ENCODE data around the gene INPP5F. TPM values are rescaled to one million over a fixed set of nuclear protein-coding genes. Genes with fewer than 3 reads are reported as not detected.

The INPP5F gene
- total and polyA plus RNA-seq, 9 of the 15 experiments (the other 6 are each of a cell fraction or from before 2014, with no cell fraction given), result 1.6 to 7.3 (median 6.0) TPM

DNA sequence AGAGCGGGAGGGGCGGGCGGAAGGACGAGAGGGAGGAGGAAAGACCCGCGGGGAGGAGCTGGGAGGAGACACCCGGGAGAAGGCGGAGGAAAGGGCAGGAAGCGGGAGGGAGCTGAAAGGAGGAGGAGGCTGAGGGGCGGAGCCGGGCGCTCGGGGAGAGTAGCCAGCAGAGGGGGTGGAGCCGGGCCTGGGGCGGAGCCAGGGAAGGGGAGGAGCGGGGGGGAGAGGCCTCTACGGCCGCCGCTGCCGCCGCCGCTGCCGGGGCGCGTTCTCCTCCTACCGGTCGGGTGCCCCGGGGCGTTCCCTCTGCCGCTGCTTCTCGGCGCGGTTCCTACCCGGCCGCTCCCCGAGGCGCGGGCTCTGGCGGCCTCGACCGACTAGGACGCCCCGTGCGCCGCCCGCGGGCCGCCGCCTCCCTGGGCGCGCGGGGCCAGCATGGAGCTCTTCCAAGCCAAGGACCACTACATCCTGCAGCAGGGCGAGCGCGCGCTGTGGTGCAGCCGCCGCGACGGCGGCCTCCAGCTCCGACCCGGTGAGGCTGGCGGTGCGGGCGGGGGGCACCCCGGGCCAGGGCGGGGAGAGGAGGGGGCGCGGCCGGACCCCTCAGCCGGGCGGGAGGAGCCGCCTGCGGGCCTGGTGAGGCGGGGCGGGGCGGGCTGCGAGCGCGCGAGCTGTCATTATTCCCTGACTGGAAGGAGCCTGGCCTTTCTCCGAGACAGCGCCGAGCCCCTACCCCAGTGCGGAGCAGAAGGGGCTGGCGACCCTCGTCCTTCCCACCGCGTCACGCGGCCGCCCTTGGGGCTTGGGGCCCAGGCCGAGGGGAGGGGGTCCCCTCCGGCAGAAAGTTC is at the start of gene INPP5F (continued):
- TF ChIP-seq, protein P1, sequence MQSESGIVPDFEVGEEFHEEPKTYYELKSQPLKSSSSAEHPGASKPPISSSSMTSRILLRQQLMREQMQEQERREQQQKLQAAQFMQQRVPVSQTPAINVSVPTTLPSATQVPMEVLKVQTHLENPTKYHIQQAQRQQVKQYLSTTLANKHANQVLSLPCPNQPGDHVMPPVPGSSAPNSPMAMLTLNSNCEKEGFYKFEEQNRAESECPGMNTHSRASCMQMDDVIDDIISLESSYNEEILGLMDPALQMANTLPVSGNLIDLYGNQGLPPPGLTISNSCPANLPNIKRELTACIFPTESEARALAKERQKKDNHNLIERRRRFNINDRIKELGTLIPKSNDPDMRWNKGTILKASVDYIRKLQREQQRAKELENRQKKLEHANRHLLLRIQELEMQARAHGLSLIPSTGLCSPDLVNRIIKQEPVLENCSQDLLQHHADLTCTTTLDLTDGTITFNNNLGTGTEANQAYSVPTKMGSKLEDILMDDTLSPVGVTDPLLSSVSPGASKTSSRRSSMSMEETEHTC (IDR thresholded peaks at IDR 0.05), result no peak
- TF ChIP-seq FOXJ3 (CRISPR knock-in tag; IDR thresholded peaks at IDR 0.05), result no peak
- TF ChIP-seq, protein P2, sequence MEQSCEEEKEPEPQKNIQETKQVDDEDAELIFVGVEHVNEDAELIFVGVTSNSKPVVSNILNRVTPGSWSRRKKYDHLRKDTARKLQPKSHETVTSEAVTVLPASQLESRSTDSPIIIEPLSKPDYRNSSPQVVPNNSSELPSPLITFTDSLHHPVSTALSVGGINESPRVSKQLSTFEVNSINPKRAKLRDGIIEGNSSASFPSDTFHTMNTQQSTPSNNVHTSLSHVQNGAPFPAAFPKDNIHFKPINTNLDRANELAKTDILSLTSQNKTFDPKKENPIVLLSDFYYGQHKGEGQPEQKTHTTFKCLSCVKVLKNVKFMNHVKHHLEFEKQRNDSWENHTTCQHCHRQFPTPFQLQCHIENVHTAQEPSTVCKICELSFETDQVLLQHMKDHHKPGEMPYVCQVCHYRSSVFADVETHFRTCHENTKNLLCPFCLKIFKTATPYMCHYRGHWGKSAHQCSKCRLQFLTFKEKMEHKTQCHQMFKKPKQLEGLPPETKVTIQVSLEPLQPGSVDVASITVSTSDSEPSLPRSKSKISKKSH (CRISPR knock-in tag; IDR thresholded peaks at IDR 0.05), result no peak

DNA sequence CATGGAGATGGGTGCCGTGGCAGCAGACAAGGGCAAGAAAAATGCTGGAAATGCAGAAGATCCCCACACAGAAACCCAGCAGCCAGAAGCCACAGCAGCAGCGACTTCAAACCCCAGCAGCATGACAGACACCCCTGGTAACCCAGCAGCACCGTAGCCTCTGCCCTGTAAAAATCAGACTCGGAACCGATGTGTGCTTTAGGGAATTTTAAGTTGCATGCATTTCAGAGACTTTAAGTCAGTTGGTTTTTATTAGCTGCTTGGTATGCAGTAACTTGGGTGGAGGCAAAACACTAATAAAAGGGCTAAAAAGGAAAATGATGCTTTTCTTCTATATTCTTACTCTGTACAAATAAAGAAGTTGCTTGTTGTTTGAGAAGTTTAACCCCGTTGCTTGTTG is 48.7 kb upstream of the INPP5F start:
- Histone ChIP-seq H4K20me1 (replicated peaks; ENCODE audit: control insufficient read depth, insufficient read depth, low read length) (no peaks in the 10 kb centered on the region), H3K9ac (ENCODE audit: insufficient read depth in 1 of 2, low read depth in 2 of 2, low read length in 2 of 2) (no peak overlapping the region), H3K27ac (ENCODE audit: extremely low read depth, low read depth, low read length) (no peak overlapping the region), H3K4me3 (no peak overlapping the region), H3K36me3 (ENCODE audit: control insufficient read depth, insufficient read depth, low read length) (peaks cover 44% of the 10 kb centered on the region; the same call in 1 of the 3 replicates), H3K9me1 (ENCODE audit: control insufficient read depth, insufficient read depth, low read length) (peaks cover 2% of the 10 kb centered on the region), H3K27me3 (ENCODE audit: control insufficient read depth in 2 of 2, insufficient read depth in 2 of 2, low read length in 2 of 2) (no peaks in the 10 kb centered on the region), H3K79me2 (ENCODE audit: control insufficient read depth, insufficient read depth, low read length) (no peaks in the 10 kb centered on the region), H3K4me2 (ENCODE audit: insufficient read depth, low read length) (no peak overlapping the region), H3K9me3 (replicated peaks; ENCODE audit: control insufficient read depth, insufficient read depth, low read depth, low read length) (no peaks in the 10 kb centered on the region), H2AFZ (ENCODE audit: low read depth, low read length) (no peak overlapping the region), H3K4me1 (replicated peaks in 1 of 2; ENCODE audit: control insufficient read depth in 2 of 2, insufficient read depth in 2 of 2, low read length in 2 of 2) (no peaks in the 10 kb centered on the region; a peak in 3 of 5 replicates)
- WGBS (ENCODE audit: insufficient coverage, low coverage, missing lambda C conversion rate), result 86% methylated on average over 4 of the region's 6 CpGs
- no peak for ATAC-seq
- no peak for FAIRE-seq
- in situ Hi-C loops (cut with MboI), result no loop called here
- ChIA-PET POLR2A (interaction anchor here (1.0 kb wide), 1 partner anchor 26 kb away, joined by 3 read pairs; the partner anchor contains the start of gene BAG3), CTCF (ENCODE audit: low intra/inter-chr PET ratio) (no interaction called here)
- TSS peak; percentile 56 for BruUV-seq (replicated peaks)
- intact Hi-C loops (cut with micrococcal nuclease), result no loop called here
- no peak for DNase-seq (ENCODE audit: extremely low read depth in 1 of 4, low spot score in 3 of 4)
- no peak for TF ChIP-seq ZNF316 (IDR thresholded peaks at IDR 0.05)
- no peak for TF ChIP-seq SIN3B (IDR thresholded peaks at IDR 0.05; ENCODE audit: low read depth)

All from K562 (cell line).